BLaER1 (cell line): ENCODE measurements around the gene SMG5.

Source experiments
- H3K27ac ChIP-seq: shearing (Covaris generic); formaldehyde crosslinking; 2 replicates; pipeline ENCODE4 v1.8.1; 2022
- H3K27me3 ChIP-seq: shearing (Covaris generic); formaldehyde crosslinking; 2 replicates; pipeline ENCODE4 v1.8.1; 2022
- H3K36me3 ChIP-seq: shearing (Covaris generic); formaldehyde crosslinking; 2 replicates; pipeline ENCODE4 v1.8.1; 2022
- H3K4me1 ChIP-seq: shearing (Covaris generic); formaldehyde crosslinking; 2 replicates; pipeline ENCODE4 v1.8.1; 2022
- H3K4me2 ChIP-seq: shearing (Covaris generic); formaldehyde crosslinking; 2 replicates; pipeline ENCODE4 v1.8.1; 2022
- H3K4me3 ChIP-seq: shearing (Covaris generic); formaldehyde crosslinking; 2 replicates; pipeline ENCODE4 v1.8.1; 2022
- H3K9ac ChIP-seq: shearing (Covaris generic); formaldehyde crosslinking; 2 replicates; pipeline ENCODE4 v1.8.1; 2022
- H3K9me3 ChIP-seq: shearing (Covaris generic); formaldehyde crosslinking; 2 replicates; pipeline ENCODE4 v1.8.1; 2022
- H4K20me1 ChIP-seq: shearing (Covaris generic); formaldehyde crosslinking; 2 replicates; pipeline ENCODE4 v1.8.1; 2022
- Cebpa-rat ChIP-seq: shearing (Covaris generic); IDR thresholded peaks from 2 replicates; pipeline ENCODE4 v1.8.1; 2022

SMG5 gene

DNA sequence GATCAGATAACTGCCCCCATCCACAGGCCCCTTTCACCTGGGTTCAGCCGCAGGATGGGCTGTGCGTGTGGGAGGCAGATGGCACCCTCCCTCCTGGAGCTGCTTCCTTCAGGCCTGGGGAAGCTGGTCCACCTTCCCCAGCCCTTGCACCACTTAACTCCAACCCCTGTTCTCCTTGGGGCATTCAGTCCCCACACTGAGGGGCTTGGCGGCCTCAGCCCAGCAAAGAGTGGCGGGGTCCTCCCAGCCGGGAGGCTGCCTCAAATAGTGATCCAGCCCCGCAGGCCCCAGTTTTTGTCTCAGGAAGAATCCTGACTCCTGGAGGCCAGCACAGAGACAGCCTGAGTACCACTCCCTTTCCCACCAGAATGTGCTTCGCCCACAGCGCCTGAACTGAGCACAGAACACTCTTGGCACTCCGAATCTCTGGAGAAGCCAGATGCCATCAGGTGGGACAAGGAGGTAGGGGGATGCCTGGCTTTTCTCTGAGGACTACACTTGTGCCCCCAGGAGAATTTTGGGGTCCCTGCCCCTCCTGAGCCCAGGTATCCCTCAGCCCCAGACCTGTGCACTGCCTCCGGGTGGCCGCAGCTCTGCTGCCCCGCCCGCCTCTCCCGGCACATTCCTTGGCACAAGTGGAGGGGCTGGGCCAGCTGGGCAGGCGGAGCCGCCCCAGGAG, 35.7 kb downstream of the SMG5 start:
- Histone ChIP-seq H4K20me1 (peaks cover 93% of the 10 kb centered on the region), H3K9ac (no peak overlapping the region), H3K27me3 (peaks cover 23% of the 10 kb centered on the region), H3K4me1 (peaks cover 37% of the 10 kb centered on the region), H3K4me2 (peak overlapping the region; percentile 99), H3K36me3 (peaks cover 49% of the 10 kb centered on the region), H3K27ac (no peak overlapping the region; the same call in 1 of the 2 replicates), H3K4me3 (no peak overlapping the region), H3K9me3 (no peaks in the 10 kb centered on the region)
- TF ChIP-seq Cebpa-rat = no peak

- TF ChIP-seq Cebpa-rat = no peak
- Histone ChIP-seq H3K4me2 (peak overlapping the region; percentile 99), H3K27ac (0 out of 2 replicates have a peak overlapping the region, but pooled peaks have one; percentile 19), H3K9me3 (no peaks in the 10 kb centered on the region), H3K27me3 (peaks cover 23% of the 10 kb centered on the region), H3K4me1 (peaks cover 43% of the 10 kb centered on the region), H4K20me1 (peaks cover 93% of the 10 kb centered on the region), H3K4me3 (peak overlapping the region; percentile 62; the same call in 1 of the 2 replicates), H3K36me3 (peaks cover 43% of the 10 kb centered on the region), H3K9ac (peak overlapping the region; percentile 36)
These were observed 36.3 kb downstream of the SMG5 start for GRCh38 chr1:156246241-156246780.

GRCh38 chr1:156245451-156246232, 37.0 kb downstream of the SMG5 start:
- Histone ChIP-seq H3K9ac (peak overlapping the region; percentile 36), H3K4me3 (peak overlapping the region; percentile 62), H3K9me3 (no peaks in the 10 kb centered on the region), H3K27ac (peak overlapping the region; percentile 19; the same call in 1 of the 2 replicates), H3K4me1 (peaks cover 49% of the 10 kb centered on the region), H4K20me1 (peaks cover 93% of the 10 kb centered on the region), H3K36me3 (peaks cover 37% of the 10 kb centered on the region), H3K4me2 (peak overlapping the region; percentile 99), H3K27me3 (peaks cover 23% of the 10 kb centered on the region)
- no peak for TF ChIP-seq Cebpa-rat

DNA sequence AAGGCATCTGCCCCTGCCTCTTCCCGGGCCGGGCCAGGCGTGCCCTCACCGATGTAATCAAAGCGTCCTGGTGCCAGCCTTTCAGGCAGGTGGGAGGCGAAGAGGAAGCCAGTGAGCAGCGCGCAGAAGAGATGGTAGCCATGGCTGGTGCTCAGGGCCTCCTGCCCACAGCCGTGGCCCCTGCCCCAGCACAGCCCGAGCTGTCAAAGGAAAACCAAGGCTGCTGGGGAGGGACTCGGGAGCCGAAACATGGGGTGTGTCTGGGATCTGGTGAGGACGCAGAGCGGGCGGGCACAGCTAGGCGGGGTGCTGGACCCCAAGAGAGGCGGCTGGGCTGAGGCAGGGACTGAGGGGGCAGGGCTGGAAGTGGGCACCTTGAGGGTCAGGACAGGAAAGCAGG, 37.9 kb downstream of the SMG5 start:
- Histone ChIP-seq H3K9ac (peak overlapping the region; percentile 36; the same call in 1 of the 2 replicates), H3K36me3 (peaks cover 31% of the 10 kb centered on the region), H3K4me3 (no peak overlapping the region), H3K27me3 (peaks cover 23% of the 10 kb centered on the region), H3K4me1 (peaks cover 59% of the 10 kb centered on the region), H3K27ac (no peak overlapping the region), H3K4me2 (peak overlapping the region; percentile 99), H3K9me3 (no peaks in the 10 kb centered on the region), H4K20me1 (peaks cover 96% of the 10 kb centered on the region)
- no peak for TF ChIP-seq Cebpa-rat

DNA sequence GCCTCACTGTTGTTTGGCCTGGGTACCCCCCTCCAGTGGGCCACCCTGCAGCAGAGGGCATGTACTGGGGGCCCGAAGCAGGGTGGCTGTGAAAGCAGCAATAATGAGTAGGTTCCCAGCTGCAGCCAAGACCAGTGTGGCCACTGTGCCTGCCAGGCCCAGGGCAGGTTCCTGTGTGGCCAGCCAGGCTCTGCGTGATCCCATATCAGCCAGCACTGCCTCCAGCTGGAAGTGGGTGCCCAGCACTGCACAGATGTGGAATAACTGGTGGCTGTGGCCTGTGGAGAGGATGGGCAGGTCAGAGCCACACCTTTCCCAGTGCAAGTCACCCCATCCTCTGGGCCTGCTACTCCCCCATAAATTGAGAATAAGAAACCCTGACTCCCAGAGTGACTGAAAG, 38.5 kb downstream of the SMG5 start:
- peaks cover 96% of the 10 kb centered on the region for H4K20me1 ChIP-seq
- peaks cover 23% of the 10 kb centered on the region for H3K27me3 ChIP-seq
- no peak overlapping the region for H3K27ac ChIP-seq
- peaks cover 31% of the 10 kb centered on the region for H3K36me3 ChIP-seq
- peaks cover 64% of the 10 kb centered on the region for H3K4me1 ChIP-seq
- no peak for TF ChIP-seq Cebpa-rat
- no peak overlapping the region for H3K9ac ChIP-seq
- H3K4me2 ChIP-seq = no peak overlapping the region
- no peak overlapping the region for H3K4me3 ChIP-seq
- no peaks in the 10 kb centered on the region for H3K9me3 ChIP-seq

GRCh38 chr1:156242738-156243137, 39.9 kb downstream of the SMG5 start:
- H3K4me3 ChIP-seq = no peak overlapping the region

GRCh38 chr1:156241926-156242325, 40.7 kb downstream of the SMG5 start, which contains the start of gene BGLAP:
Gene BGLAP, plus strand, starts transcription at chr1:156242184. Its CDS starts 48 bp downstream, at chr1:156242232.
- Histone ChIP-seq H3K9ac (peak within 1 kb of the TSS; percentile 49; the same call in 1 of the 2 replicates), H3K4me3 (peak within 1 kb of the TSS; percentile 11; the same call in 1 of the 2 replicates), H3K27me3 (peaks cover 23% of the 10 kb centered on the region), H4K20me1 (peaks cover 80% of the 10 kb centered on the region), H3K36me3 (peaks cover 36% of the 10 kb centered on the region), H3K9me3 (no peaks in the 10 kb centered on the region), H3K4me1 (peaks cover 70% of the 10 kb centered on the region), H3K27ac (no peak within 1 kb of the TSS), H3K4me2 (peak within 1 kb of the TSS; percentile 90)
- no peak for TF ChIP-seq Cebpa-rat

More at GRCh38 chr1:156242738-156243137, 39.9 kb downstream of the SMG5 start:
- no peak for TF ChIP-seq Cebpa-rat
- peaks cover 34% of the 10 kb centered on the region for H3K36me3 ChIP-seq
- H3K27me3 ChIP-seq = peaks cover 23% of the 10 kb centered on the region
- peaks cover 70% of the 10 kb centered on the region for H3K4me1 ChIP-seq
- peak overlapping the region; percentile 90 for H3K4me2 ChIP-seq
- no peak overlapping the region for H3K27ac ChIP-seq
- no peaks in the 10 kb centered on the region for H3K9me3 ChIP-seq
- H3K9ac ChIP-seq = no peak overlapping the region
- H4K20me1 ChIP-seq = peaks cover 88% of the 10 kb centered on the region

DNA sequence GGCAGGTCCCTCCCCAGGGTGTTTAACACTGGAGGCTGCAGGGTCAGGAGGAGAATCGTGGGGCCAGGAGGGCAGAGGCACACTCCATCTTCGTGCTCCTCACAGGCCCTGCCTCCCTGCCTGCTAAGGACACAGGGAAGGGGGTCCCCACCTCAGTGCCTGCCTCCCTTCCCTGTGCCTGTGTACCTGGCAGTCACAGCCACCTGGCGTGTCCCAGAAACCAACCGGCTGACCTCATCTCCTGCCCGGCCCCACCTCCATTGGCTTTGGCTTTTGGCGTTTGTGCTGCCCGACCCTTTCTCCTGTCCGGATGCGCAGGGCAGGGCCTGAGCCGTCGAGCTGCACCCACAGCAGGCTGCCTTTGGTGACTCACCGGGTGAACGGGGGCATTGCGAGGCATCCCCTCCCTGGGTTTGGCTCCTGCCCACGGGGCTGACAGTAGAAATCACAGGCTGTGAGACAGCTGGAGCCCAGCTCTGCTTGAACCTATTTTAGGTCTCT, 41.3 kb downstream of the SMG5 start:
- Histone ChIP-seq H4K20me1 (peaks cover 74% of the 10 kb centered on the region), H3K9ac (peak overlapping the region; percentile 49; the same call in 1 of the 2 replicates), H3K4me3 (peak overlapping the region; percentile 11; the same call in 1 of the 2 replicates), H3K36me3 (peaks cover 42% of the 10 kb centered on the region), H3K27ac (no peak overlapping the region), H3K4me1 (peaks cover 64% of the 10 kb centered on the region), H3K4me2 (peak overlapping the region; percentile 90), H3K27me3 (peaks cover 23% of the 10 kb centered on the region), H3K9me3 (no peaks in the 10 kb centered on the region)
- no peak for TF ChIP-seq Cebpa-rat

DNA sequence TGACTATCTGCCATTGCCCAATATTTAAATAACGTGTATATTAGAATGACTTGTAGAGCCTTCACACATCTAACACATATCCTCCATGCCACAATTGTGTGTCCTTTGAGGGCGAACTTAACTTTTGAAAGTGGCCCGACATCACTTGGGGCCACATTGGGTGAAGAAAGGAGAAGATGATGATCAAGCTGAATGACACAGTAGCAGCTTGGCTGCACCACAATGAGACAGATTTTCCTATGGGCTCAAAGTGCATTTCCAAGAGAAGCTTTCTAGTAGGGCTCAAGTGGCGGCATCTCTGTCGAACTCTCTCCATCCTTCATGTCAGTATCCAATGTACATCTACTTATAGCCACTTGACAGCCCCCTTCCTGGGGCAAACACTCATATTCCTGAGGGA, 44.4 kb downstream of the SMG5 start:
- Histone ChIP-seq H4K20me1 (peaks cover 43% of the 10 kb centered on the region), H3K4me1 (peaks cover 43% of the 10 kb centered on the region), H3K36me3 (peaks cover 68% of the 10 kb centered on the region), H3K9ac (no peak overlapping the region), H3K4me2 (no peak overlapping the region), H3K9me3 (no peaks in the 10 kb centered on the region), H3K27ac (no peak overlapping the region), H3K27me3 (no peaks in the 10 kb centered on the region), H3K4me3 (no peak overlapping the region)
- no peak for TF ChIP-seq Cebpa-rat
